SW480 (cell line): ENCODE results near the gene SHISAL1.
"Not testable (repeated sequence)": the region's sequence is repeated elsewhere in the genome, so short reads cannot be mapped to it uniquely, and the experiment has no call there.

Experiments used
- DNase-seq: peaks from one replicate; pipeline ENCODE4 v3.0.0-alpha.2; 2016; ENCODE audit warnings: low spot score

SHISAL1 gene

GRCh38 chr22:44302363-44302762 is 10.4 kb downstream of the SHISAL1 start:
- DNase-seq, result not testable (repeated sequence)

- DNase-seq, result no peak
Measured at GRCh38 chr22:44301039-44301438, 11.7 kb downstream of the SHISAL1 start.

DNA sequence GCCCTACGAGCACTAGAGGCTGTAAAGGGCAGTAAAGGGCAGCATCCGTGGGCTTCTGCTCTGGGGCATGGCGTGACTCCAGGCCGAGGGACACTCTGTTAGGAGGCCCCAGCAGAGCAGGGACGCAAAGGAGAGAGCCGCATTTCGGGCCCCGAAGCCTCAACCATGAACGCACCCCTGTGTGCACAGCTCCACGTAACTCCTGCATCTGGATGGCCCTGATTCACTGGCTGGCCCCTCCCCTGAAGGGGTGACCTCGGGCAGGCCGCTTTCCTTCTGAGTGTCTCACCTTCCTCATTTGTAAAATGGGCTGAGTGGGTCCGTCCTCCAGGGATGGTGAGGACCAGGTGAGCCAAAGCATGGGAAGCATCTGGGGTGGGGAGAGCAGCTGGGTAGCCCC is 13.6 kb downstream of the SHISAL1 start:
- DNase-seq, result no peak

DNA sequence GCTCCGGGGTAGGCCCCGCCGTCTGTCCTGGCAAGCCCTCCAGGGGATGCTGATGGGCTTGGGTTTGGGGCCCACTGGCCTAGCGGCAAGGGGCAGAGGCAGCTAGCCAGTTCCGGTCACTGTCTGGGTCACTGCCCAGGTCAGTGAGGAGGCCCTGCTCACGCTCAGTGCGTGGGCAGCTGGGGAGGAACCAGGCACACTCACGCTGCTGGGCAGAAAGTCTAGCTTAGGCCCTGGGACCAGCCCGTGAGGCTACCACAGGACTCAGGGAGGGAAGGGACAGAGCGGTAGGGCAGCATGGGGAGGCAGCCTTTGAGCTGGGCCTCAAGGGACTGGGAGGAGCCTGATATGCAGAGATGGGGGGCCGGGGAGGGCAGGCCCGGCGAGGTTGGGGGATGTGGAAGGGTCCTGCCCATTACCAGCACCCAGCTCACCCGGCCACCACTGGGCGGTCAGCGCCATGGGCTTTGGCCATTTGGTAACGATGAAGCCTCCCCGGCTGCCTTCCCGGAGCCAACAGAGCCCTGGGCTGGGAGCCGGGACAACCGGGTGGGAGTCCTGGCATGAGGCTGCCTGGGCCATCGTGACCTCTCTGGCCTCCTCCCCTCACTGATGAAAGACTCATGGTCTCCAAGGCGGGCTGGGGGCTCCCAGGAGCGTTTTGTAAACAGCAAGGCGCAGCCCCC is 14.2 kb downstream of the SHISAL1 start:
- no peak for DNase-seq

GRCh38 chr22:44297470-44298061 is 15.2 kb downstream of the SHISAL1 start:
- no peak for DNase-seq

DNA sequence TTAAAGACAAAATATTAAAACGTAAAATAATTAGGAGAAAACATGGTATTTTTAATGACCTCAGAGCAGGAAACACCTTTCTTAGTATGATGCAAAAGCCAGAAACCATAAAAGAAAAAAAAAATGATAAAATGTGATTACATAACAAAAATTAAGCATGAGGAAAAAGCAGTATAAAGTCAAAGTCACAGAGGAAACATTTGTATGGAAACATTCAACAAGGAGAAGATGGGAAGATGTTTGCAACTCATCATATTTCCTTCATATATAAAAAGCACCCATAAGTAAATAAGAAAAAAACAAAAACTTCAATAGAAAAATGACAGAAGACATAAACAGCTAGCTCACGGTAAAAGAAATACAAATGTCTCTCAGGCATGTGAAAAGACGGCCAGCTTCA is 17.3 kb downstream of the SHISAL1 start:
- DNase-seq, result no peak

- no peak for DNase-seq
Measured at GRCh38 chr22:44293876-44294275, 18.9 kb downstream of the SHISAL1 start.

GRCh38 chr22:44293034-44293433 is 19.7 kb downstream of the SHISAL1 start:
- no peak for DNase-seq

DNA sequence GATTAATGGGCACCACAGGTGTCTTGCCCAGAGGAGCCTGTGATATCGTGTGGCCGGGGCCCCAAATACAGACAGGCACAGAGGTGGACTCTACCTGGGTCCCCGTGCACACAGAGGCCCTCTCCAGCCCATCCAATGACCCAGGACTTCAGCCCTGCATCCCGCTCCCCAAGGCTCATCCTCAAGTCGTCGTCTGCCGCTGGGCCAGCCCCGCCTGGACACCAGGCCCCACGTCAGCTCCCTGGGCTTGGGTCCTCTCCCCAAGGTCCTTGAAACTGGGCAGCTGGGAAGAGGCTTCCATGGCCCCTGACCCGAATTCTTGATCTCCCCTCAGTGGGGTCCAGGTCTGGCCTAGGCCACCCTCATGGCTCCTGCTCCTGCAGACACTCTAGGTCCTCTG is 20.2 kb downstream of the SHISAL1 start:
- DNase-seq, result no peak

DNA sequence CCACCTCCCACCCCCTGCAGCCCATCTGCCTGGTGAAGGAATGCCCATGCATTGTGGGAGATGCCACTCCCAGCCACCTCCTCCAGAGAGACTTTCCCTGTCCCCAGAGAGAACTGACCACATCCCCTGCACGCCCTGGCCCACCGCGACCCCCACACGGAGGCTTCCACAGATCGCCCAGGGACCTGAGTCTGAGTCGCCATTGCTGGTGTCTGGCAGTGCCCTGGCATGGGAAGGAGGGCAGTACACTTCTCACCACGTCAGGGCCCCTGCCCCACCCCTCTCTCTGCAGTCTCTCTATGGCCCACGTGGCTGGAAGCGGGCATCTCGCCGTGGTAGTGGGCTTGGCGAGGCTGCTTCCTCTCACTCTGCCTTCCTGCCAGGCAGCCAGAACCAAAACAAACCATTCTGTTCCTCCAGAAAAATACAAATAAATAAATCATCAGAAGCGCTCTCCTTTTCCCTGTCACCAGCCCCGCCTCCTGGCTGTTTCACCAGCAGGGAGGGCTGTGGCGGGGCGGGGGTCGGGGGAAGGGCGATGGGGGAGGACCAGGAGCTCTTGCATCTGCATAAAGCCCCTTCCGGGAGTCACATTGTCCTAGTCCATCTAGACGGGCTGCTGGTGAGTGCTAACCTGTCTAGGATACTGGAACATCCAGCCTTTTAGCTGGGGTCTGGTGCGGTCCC is 20.9 kb downstream of the SHISAL1 start:
- no peak for DNase-seq

GRCh38 chr22:44291265-44291664 is 21.5 kb downstream of the SHISAL1 start:
- DNase-seq, result no peak

GRCh38 chr22:44289414-44290171 is 23.2 kb downstream of the SHISAL1 start:
- DNase-seq, result no peak

DNA sequence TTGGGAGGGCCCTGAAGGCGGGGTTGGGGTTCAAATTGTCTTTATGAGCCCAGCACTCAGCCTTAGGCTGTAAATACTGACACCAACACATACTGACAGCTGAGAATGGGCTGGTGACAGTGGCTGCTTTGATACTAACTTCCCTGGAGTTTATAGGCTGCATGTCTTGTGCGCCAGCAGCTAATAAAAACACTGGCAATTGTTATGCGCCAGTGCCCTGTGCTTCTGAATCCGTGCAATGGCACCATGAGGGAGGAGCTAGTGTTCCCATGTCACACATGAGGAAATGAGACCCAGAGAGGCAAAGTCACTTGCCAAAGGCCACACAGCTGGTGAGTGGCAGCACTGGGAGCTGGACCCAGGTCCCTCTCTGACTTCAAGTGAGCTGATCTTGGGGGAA is 23.8 kb downstream of the SHISAL1 start:
- DNase-seq, result no peak

DNA sequence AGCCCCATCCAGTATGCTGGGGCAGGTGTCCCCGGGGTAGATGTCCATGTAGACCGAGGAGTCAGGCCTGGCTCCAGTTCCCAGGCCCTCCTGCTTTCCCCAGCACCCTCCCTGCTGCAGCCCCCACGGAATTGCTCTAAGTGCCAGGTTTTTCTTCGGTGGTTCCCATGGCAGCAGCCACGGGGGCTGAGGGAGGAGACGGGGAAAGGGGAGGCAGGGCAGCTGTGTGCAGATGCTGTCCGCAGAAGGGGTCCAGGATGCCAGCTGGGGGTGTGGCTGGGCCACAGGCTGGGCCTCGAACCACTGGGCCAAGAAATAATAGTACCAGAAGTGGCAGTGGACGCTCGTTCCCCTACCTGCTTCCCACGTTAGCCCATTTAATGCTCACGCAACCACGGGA is 25.0 kb downstream of the SHISAL1 start:
- no peak for DNase-seq

DNA sequence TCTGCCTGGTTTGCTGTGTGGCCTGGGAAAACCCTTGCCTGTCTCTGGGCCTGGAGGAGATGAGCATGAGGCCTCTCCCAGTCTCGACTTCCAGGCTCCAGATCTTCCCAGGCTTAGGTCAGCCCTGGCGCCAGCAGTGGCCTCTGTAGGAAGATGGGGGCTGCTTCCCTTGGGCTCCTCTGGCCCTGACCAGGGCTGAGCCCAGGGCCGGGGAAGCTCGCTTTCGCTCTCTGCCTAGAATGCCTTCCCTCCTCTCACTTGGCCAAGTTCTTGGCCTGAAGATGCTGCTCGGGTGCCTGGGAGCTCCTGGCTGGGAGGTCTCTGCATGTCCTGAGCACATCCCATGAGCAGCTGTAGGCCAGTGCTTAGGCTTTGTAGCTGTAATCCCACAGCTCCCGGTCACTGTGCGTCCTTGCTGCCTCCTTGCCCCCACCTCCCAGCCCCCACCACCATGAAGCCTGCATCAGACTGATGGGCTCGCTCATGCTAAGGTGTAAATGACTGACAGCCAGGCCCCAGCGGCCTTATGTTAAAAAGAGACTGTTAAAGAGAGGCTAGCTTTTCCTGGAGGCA is 25.5 kb downstream of the SHISAL1 start:
- no peak for DNase-seq

DNA sequence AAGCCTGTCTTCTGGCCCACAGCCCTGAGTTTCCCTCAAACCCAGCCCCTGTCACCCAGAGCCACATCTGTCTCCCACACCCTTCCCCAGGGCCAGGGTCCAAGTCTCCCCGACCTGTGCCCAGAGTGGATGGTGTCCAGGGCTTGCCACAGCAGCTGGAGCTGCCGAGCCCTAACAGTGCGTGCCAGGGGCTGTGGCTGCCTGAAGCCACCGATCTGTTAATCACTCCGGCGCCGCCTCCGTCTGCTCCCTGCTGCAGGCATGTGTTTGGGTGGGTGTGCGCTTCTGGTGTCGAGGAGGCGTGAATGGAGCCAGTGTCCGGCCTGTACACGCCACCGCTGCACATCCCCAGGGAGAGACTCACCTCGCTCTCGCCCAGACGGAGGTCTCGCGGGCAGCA is 26.1 kb downstream of the SHISAL1 start:
- DNase-seq, result no peak

GRCh38 chr22:44284711-44285110 is 28.0 kb downstream of the SHISAL1 start:
- DNase-seq, result no peak

- no peak for DNase-seq
Measured at GRCh38 chr22:44281768-44282637, 30.7 kb downstream of the SHISAL1 start.

DNA sequence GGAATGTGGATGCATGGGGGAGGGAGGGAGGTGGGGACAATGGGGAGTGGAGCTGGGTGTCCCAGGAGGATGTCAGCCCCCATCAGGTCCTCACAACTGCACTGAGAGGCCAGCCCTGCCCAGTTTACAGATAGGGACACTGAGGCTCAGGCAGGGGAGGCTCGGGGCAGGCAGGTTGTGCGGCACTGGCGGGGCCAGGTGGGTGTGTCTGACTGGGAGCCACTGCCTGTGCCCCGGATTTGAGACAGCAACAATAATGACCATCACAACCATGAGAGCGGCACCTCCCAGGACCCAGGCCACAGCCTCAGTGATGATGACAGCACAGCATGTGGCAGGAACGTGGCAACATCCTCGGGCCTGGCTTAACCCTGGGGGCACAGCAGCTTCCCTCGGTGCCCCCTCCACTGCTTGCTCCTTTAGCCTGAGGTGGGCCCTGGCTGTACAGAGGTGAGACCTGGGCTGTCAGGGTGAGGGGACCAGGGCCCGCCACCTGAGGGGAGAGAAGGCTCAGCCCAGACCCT is 32.0 kb downstream of the SHISAL1 start:
- no peak for DNase-seq

DNA sequence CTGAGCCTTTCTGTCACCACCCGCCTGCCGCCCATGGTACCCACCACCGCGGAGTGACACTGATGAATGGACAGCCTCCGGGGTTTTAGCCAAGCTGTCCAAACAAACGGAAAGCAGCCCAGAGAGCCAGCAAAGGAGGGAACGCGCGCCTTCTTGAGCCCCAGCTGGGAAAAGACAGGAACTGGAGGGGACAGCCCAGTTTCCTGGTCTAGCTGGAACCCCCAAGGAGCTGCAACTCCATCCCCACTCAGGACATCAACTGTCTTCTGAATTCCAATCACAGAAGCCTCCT is 33.7 kb downstream of the SHISAL1 start:
- no peak for DNase-seq
